HUES48 (cell line): ENCODE results near the gene KANK4.

Experiments
- H3K27ac ChIP-seq: one replicate; pipeline ENCODE4 v1.7.0; 2013; ENCODE audit warnings: low read depth, low read length, inconsistent platforms
- H3K27me3 ChIP-seq: 2 replicates; pipeline ENCODE4 v1.6.1; 2013; ENCODE audit warnings: mild to moderate bottlenecking, low read length; ENCODE audit not compliant: control insufficient read depth, insufficient read depth
- H3K36me3 ChIP-seq: 2 replicates; pipeline ENCODE4 v1.6.1; 2013; ENCODE audit warnings: low read length; ENCODE audit not compliant: control insufficient read depth, insufficient read depth
- H3K4me1 ChIP-seq: 2 replicates; pipeline ENCODE4 v1.6.1; 2013; ENCODE audit warnings: mild to moderate bottlenecking, low read length; ENCODE audit not compliant: control insufficient read depth, insufficient read depth
- H3K4me3 ChIP-seq: 2 replicates; pipeline ENCODE4 v1.5.1; 2013; ENCODE audit warnings: mild to moderate bottlenecking, low read depth, low read length
- H3K9ac ChIP-seq: 2 replicates; pipeline ENCODE4 v1.6.1; 2013; ENCODE audit warnings: mild to moderate bottlenecking, low read depth, low read length, moderate library complexity
- H3K9me3 ChIP-seq: 2 replicates; pipeline ENCODE4 v1.6.1; 2013; ENCODE audit warnings: low read length; ENCODE audit not compliant: control insufficient read depth, insufficient read depth

The KANK4 gene

GRCh38 chr1:62317021-62317768, 2.0 kb downstream of the KANK4 start:
- H3K27ac ChIP-seq = no peak overlapping the region
- no peaks in the 10 kb centered on the region for H3K36me3 ChIP-seq
- H3K4me3 ChIP-seq = no peak overlapping the region
- no peaks in the 10 kb centered on the region for H3K9me3 ChIP-seq
- H3K4me1 ChIP-seq = 0 out of 2 replicates have a peak, but pooled peaks cover 9% of the 10 kb centered on the region
- H3K27me3 ChIP-seq = peaks cover 61% of the 10 kb centered on the region
- no peak overlapping the region for H3K9ac ChIP-seq

- no peak overlapping the region for H3K4me3 ChIP-seq
- no peaks in the 10 kb centered on the region for H3K9me3 ChIP-seq
- no peak overlapping the region for H3K9ac ChIP-seq
- no peak overlapping the region for H3K27ac ChIP-seq
- peaks cover 59% of the 10 kb centered on the region for H3K27me3 ChIP-seq
- no peaks in the 10 kb centered on the region for H3K36me3 ChIP-seq
- H3K4me1 ChIP-seq = 0 out of 2 replicates have a peak, but pooled peaks cover 9% of the 10 kb centered on the region
Observed at GRCh38 chr1:62316135-62316534, 3.1 kb downstream of the KANK4 start.

GRCh38 chr1:62315387-62315786, 3.8 kb downstream of the KANK4 start:
- Histone ChIP-seq H3K27ac (no peak overlapping the region), H3K4me3 (no peak overlapping the region), H3K4me1 (0 out of 2 replicates have a peak, but pooled peaks cover 9% of the 10 kb centered on the region), H3K9ac (no peak overlapping the region), H3K36me3 (no peaks in the 10 kb centered on the region), H3K9me3 (no peaks in the 10 kb centered on the region), H3K27me3 (peaks cover 51% of the 10 kb centered on the region)

GRCh38 chr1:62314454-62315350, 4.5 kb downstream of the KANK4 start:
- Histone ChIP-seq H3K4me3 (no peak overlapping the region), H3K9ac (no peak overlapping the region), H3K27ac (no peak overlapping the region), H3K36me3 (no peaks in the 10 kb centered on the region), H3K9me3 (no peaks in the 10 kb centered on the region), H3K27me3 (peaks cover 44% of the 10 kb centered on the region), H3K4me1 (0 out of 2 replicates have a peak, but pooled peaks cover 9% of the 10 kb centered on the region)

GRCh38 chr1:62312698-62313097, 6.5 kb downstream of the KANK4 start:
- Histone ChIP-seq H3K9me3 (no peaks in the 10 kb centered on the region), H3K27me3 (peaks cover 24% of the 10 kb centered on the region), H3K27ac (no peak overlapping the region), H3K4me3 (no peak overlapping the region), H3K36me3 (no peaks in the 10 kb centered on the region), H3K4me1 (no peaks in the 10 kb centered on the region), H3K9ac (no peak overlapping the region)

GRCh38 chr1:62311473-62311943, 7.7 kb downstream of the KANK4 start:
- Histone ChIP-seq H3K9me3 (no peaks in the 10 kb centered on the region), H3K36me3 (no peaks in the 10 kb centered on the region), H3K27ac (no peak overlapping the region), H3K9ac (no peak overlapping the region), H3K4me3 (no peak overlapping the region), H3K4me1 (no peaks in the 10 kb centered on the region), H3K27me3 (peaks cover 12% of the 10 kb centered on the region)

- no peaks in the 10 kb centered on the region; the same call in 1 of the 2 replicates for H3K27me3 ChIP-seq
- no peaks in the 10 kb centered on the region for H3K9me3 ChIP-seq
- H3K9ac ChIP-seq = no peak overlapping the region
- no peak overlapping the region for H3K4me3 ChIP-seq
- H3K27ac ChIP-seq = no peak overlapping the region
- no peaks in the 10 kb centered on the region for H3K36me3 ChIP-seq
- no peaks in the 10 kb centered on the region for H3K4me1 ChIP-seq
Observed at GRCh38 chr1:62309906-62310305, 9.3 kb downstream of the KANK4 start.

- no peaks in the 10 kb centered on the region for H3K9me3 ChIP-seq
- no peaks in the 10 kb centered on the region; the same call in 1 of the 2 replicates for H3K27me3 ChIP-seq
- no peak overlapping the region for H3K4me3 ChIP-seq
- H3K9ac ChIP-seq = no peak overlapping the region
- no peak overlapping the region for H3K27ac ChIP-seq
- H3K36me3 ChIP-seq = no peaks in the 10 kb centered on the region
- H3K4me1 ChIP-seq = no peaks in the 10 kb centered on the region
Observed at GRCh38 chr1:62308606-62309005, 10.6 kb downstream of the KANK4 start.

GRCh38 chr1:62307895-62308492, 11.2 kb downstream of the KANK4 start:
- H3K4me1 ChIP-seq = no peaks in the 10 kb centered on the region
- H3K27me3 ChIP-seq = no peaks in the 10 kb centered on the region; the same call in 1 of the 2 replicates
- no peak overlapping the region for H3K4me3 ChIP-seq
- no peaks in the 10 kb centered on the region for H3K9me3 ChIP-seq
- H3K9ac ChIP-seq = no peak overlapping the region
- no peaks in the 10 kb centered on the region for H3K36me3 ChIP-seq
- no peak overlapping the region for H3K27ac ChIP-seq

GRCh38 chr1:62307446-62307845, 11.8 kb downstream of the KANK4 start:
- no peaks in the 10 kb centered on the region for H3K9me3 ChIP-seq
- no peaks in the 10 kb centered on the region for H3K4me1 ChIP-seq
- no peaks in the 10 kb centered on the region; the same call in 1 of the 2 replicates for H3K27me3 ChIP-seq
- H3K4me3 ChIP-seq = no peak overlapping the region
- no peaks in the 10 kb centered on the region for H3K36me3 ChIP-seq
- no peak overlapping the region for H3K9ac ChIP-seq
- no peak overlapping the region for H3K27ac ChIP-seq
